GM19238 (cell line): ENCODE data around the gene MFSD11.
"Not testable (repeated sequence)": the region's sequence is repeated elsewhere in the genome, so short reads cannot be mapped to it uniquely, and the experiment has no call there.

Source experiments
- DNase-seq: peaks from one replicate; pipeline ENCODE4 v3.0.0; 2011; ENCODE audit warnings: low spot score; ENCODE audit not compliant: insufficient read length

Gene MFSD11

GRCh38 chr17:76737676-76738467, at the start of gene MFSD11:
Gene MFSD11 (plus strand): TSS chr17:76738119. CDS start chr17:76738353, 234 bp downstream.
- DNase-seq: peak; percentile 91

GRCh38 chr17:76688165-76688622, 49.7 kb upstream of the MFSD11 start:
- DNase-seq: no peak

GRCh38 chr17:76689859-76690258, 48.1 kb upstream of the MFSD11 start:
- DNase-seq: no peak

- no peak for DNase-seq
These were observed 47.2 kb upstream of the MFSD11 start for GRCh38 chr17:76690596-76691280.

- DNase-seq: no peak
These were observed 46.3 kb upstream of the MFSD11 start for GRCh38 chr17:76691379-76692191.

GRCh38 chr17:76695059-76695831, 42.7 kb upstream of the MFSD11 start:
- DNase-seq: no peak

GRCh38 chr17:76696763-76697701, 40.9 kb upstream of the MFSD11 start:
- peak; percentile 80 for DNase-seq

GRCh38 chr17:76697702-76698465, 40.0 kb upstream of the MFSD11 start:
- DNase-seq: no peak

GRCh38 chr17:76698466-76698977, 39.4 kb upstream of the MFSD11 start:
- DNase-seq: not testable (repeated sequence)

- no peak for DNase-seq
These were observed 37.7 kb upstream of the MFSD11 start for GRCh38 chr17:76700270-76700616.

GRCh38 chr17:76700617-76701470, 37.1 kb upstream of the MFSD11 start:
- no peak for DNase-seq

- DNase-seq: no peak
These were observed 36.4 kb upstream of the MFSD11 start for GRCh38 chr17:76701471-76701967.

- DNase-seq: no peak
These were observed 35.8 kb upstream of the MFSD11 start for GRCh38 chr17:76702076-76702475.

GRCh38 chr17:76702941-76703637, 34.8 kb upstream of the MFSD11 start:
- DNase-seq: no peak

GRCh38 chr17:76704805-76705204, 33.1 kb upstream of the MFSD11 start:
- no peak for DNase-seq

- DNase-seq: no peak
These were observed 31.1 kb upstream of the MFSD11 start for GRCh38 chr17:76706817-76707216.
